H9 (cell line): ENCODE results near the gene KRTAP19-2. TPM values are rescaled to one million over a fixed set of nuclear protein-coding genes. Genes with fewer than 3 reads are reported as not detected.

Experiments used
- DNase-seq: peaks from one replicate; pipeline ENCODE4 v3.0.0-alpha.2; 2017
- H2AFZ ChIP-seq: one replicate; pipeline ENCODE4 v1.6.1; 2013; ENCODE audit warnings: mild to moderate bottlenecking, low read length, control low read depth, moderate library complexity
- H2AK5ac ChIP-seq: 2 replicates; pipeline ENCODE4 v1.6.1; 2013; ENCODE audit warnings: low read length, control low read depth, mixed read lengths; ENCODE audit not compliant: insufficient read length
- H2BK120ac ChIP-seq: one replicate; pipeline ENCODE4 v1.6.1; 2013; ENCODE audit warnings: low read depth, mild to moderate bottlenecking, low read length, control low read depth, inconsistent platforms; ENCODE audit not compliant: poor library complexity, severe bottlenecking
- H2BK12ac ChIP-seq: 2 replicates; pipeline ENCODE4 v1.6.1; 2013; ENCODE audit warnings: low read length, control low read depth, mixed read lengths, low read depth; ENCODE audit not compliant: insufficient read length
- H2BK15ac ChIP-seq: 2 replicates; pipeline ENCODE4 v1.6.1; 2013; ENCODE audit warnings: low read depth, low read length, control low read depth
- H2BK20ac ChIP-seq: one replicate; pipeline ENCODE4 v1.6.1; 2013; ENCODE audit warnings: low read depth, mild to moderate bottlenecking, low read length, control low read depth, inconsistent platforms; ENCODE audit not compliant: poor library complexity, severe bottlenecking
- H2BK5ac ChIP-seq: 2 replicates; pipeline ENCODE4 v1.6.1; 2013; ENCODE audit warnings: low read length, control low read depth, mixed read lengths; ENCODE audit not compliant: insufficient read length
- H3K14ac ChIP-seq: 2 replicates; pipeline ENCODE4 v1.6.1; 2013; ENCODE audit warnings: low read length, control low read depth; ENCODE audit not compliant: insufficient read depth
- H3K18ac ChIP-seq: 2 replicates; pipeline ENCODE4 v1.6.1; 2013; ENCODE audit warnings: low read depth, mild to moderate bottlenecking, mixed read lengths, low read length, control low read depth; ENCODE audit not compliant: insufficient read length
- H3K23ac ChIP-seq: 2 replicates; pipeline ENCODE4 v1.6.1; 2013; ENCODE audit warnings: low read length, control low read depth, mixed read lengths, low read depth; ENCODE audit not compliant: insufficient read length
- H3K23me2 ChIP-seq: 2 replicates; pipeline ENCODE4 v1.6.1; 2013; ENCODE audit warnings: low read depth, mild to moderate bottlenecking, mixed read lengths, low read length, control low read depth; ENCODE audit not compliant: insufficient read length, poor library complexity, severe bottlenecking
- H3K27ac ChIP-seq: 2 replicates; pipeline ENCODE4 v1.5.1; 2013; ENCODE audit warnings: low read length, control low read depth, mixed read lengths, low read depth; ENCODE audit not compliant: insufficient read length
- H3K27me3 ChIP-seq: 2 replicates; pipeline ENCODE4 v1.6.1; 2013; ENCODE audit warnings: low read length, control low read depth, inconsistent platforms; ENCODE audit not compliant: insufficient read depth
- H3K4ac ChIP-seq: 2 replicates; pipeline ENCODE4 v1.6.1; 2013; ENCODE audit warnings: low read depth, mild to moderate bottlenecking, control low read depth, inconsistent platforms, low read length, moderate library complexity
- H3K4me1 ChIP-seq: 2 replicates; pipeline ENCODE4 v1.6.1; 2013; ENCODE audit warnings: low read length, control low read depth, inconsistent platforms; ENCODE audit not compliant: insufficient read depth
- H3K4me2 ChIP-seq: 2 replicates; pipeline ENCODE4 v1.6.1; 2013; ENCODE audit warnings: low read length, control low read depth, mixed read lengths; ENCODE audit not compliant: insufficient read length, insufficient read depth
- H3K56ac ChIP-seq: 2 replicates; pipeline ENCODE4 v1.6.1; 2013; ENCODE audit warnings: low read depth, mild to moderate bottlenecking, mixed read lengths, low read length, control low read depth; ENCODE audit not compliant: insufficient read length
- H3K79me1 ChIP-seq: 2 replicates; pipeline ENCODE4 v1.6.1; 2013; ENCODE audit warnings: low read depth, mild to moderate bottlenecking, moderate library complexity, low read length, control low read depth, inconsistent platforms; ENCODE audit not compliant: insufficient read depth, poor library complexity, severe bottlenecking
- H3K79me2 ChIP-seq: 2 replicates; pipeline ENCODE4 v1.6.1; 2013; ENCODE audit warnings: low read length, control low read depth, inconsistent platforms; ENCODE audit not compliant: insufficient read depth
- H3K9ac ChIP-seq: 2 replicates; pipeline ENCODE4 v1.6.1; 2013; ENCODE audit warnings: low read length, control low read depth, mixed read lengths; ENCODE audit not compliant: insufficient read length; ENCODE audit errors: extremely low read depth
- H3K9me3 ChIP-seq: one replicate; pipeline ENCODE4 v1.6.1; 2013; ENCODE audit warnings: low read depth, low read length, inconsistent platforms; ENCODE audit not compliant: control insufficient read depth
- H3T11ph ChIP-seq: one replicate; pipeline ENCODE4 v1.6.1; 2013; ENCODE audit warnings: mild to moderate bottlenecking, low read length, control low read depth, inconsistent platforms
- H4K20me1 ChIP-seq: one replicate; pipeline ENCODE4 v1.6.1; 2013; ENCODE audit not compliant: control insufficient read depth, insufficient read length, insufficient read depth
- H4K5ac ChIP-seq: 2 replicates; pipeline ENCODE4 v1.6.1; 2013; ENCODE audit warnings: low read depth, mild to moderate bottlenecking, mixed read lengths, low read length, control low read depth; ENCODE audit not compliant: insufficient read length
- H4K8ac ChIP-seq: replicated peaks from 2 replicates; pipeline ENCODE4 v1.6.1; 2013; ENCODE audit warnings: low read length, control low read depth, mixed read lengths, low read depth; ENCODE audit not compliant: insufficient read length
- H4K91ac ChIP-seq: 2 replicates; pipeline ENCODE4 v1.6.1; 2013; ENCODE audit warnings: low read depth, mild to moderate bottlenecking, moderate library complexity, mixed read lengths, low read length, control low read depth; ENCODE audit not compliant: insufficient read length
- H3K27ac Mint-ChIP-seq, 3 experiments: 2 replicates in 2 of 3; 3 replicates in 1 of 3; pipeline ENCODE4 v1.8.0; 2020 to 2021; ENCODE audit warnings: mixed read lengths in 3 of 3, mild to moderate bottlenecking in 1 of 3, moderate library complexity in 1 of 3
- H3K27me3 Mint-ChIP-seq: 2 replicates; pipeline ENCODE4 v1.8.0; 2021; ENCODE audit warnings: low read depth, mild to moderate bottlenecking, moderate library complexity, mixed read lengths
- H3K36me3 Mint-ChIP-seq, 3 experiments: 2 replicates in 2 of 3; 3 replicates in 1 of 3; pipeline ENCODE4 v1.8.0; 2020 to 2021; ENCODE audit warnings: low read depth in 3 of 3, mixed read lengths in 3 of 3; ENCODE audit not compliant: insufficient read depth in 1 of 3
- H3K4me1 Mint-ChIP-seq, 2 experiments: 2 replicates each; pipeline ENCODE4 v1.8.0; 2020; ENCODE audit warnings: mixed read lengths in 2 of 2
- H3K4me3 Mint-ChIP-seq, 2 experiments: 2 replicates in 1 of 2; 3 replicates in 1 of 2; pipeline ENCODE4 v1.8.0; 2020 to 2021; ENCODE audit warnings: mild to moderate bottlenecking in 2 of 2, mixed read lengths in 2 of 2, moderate library complexity in 1 of 2
- H3K9me3 Mint-ChIP-seq, 2 experiments: 2 replicates in 1 of 2; 3 replicates in 1 of 2; pipeline ENCODE4 v1.8.0; 2020; ENCODE audit warnings: mild to moderate bottlenecking in 2 of 2, mixed read lengths in 2 of 2, moderate library complexity in 1 of 2
- WGBS: extraction: QIAGEN DNeasy Blood & Tissue Kit; methylation state at CpG from one replicate; pipeline ENCODE4 v1.1.7; 2013; ENCODE audit warnings: missing lambda C conversion rate, low lambda C conversion rate, mixed read lengths; ENCODE audit not compliant: insufficient read length; ENCODE audit errors: extremely low coverage; 5-methylcytosine and 5-hydroxymethylcytosine counted together
- total RNA-seq: library from RNA; stranded (reverse); gene quantifications from 2 replicates; pipeline ENCODE4 v1.2.1, GENCODE V29; 2021
- TF ChIP-seq, protein P1 (sequence below): fragments of 200-600 bp; sonication (generic); conservative IDR thresholded peaks from 3 replicates; pipeline ENCODE4 v1.8.0; 2021; ENCODE audit warnings: antibody characterized with exemption, mild to moderate bottlenecking

Gene KRTAP19-2
- total RNA-seq, 1 experiment from 2014 or later: not detected

- WGBS: no CpG with 5 or more reads among the region's 7 CpGs
- no peak within 1 kb of the TSS for H2BK12ac ChIP-seq
Observed at GRCh38 chr21:30480145-30480544, 7.1 kb downstream of the KRTAP19-2 start, which contains the start of gene KRTAP19-1. Gene KRTAP19-1 (minus strand): TSS chr21:30480367. CDS start chr21:30480317, 50 bp downstream.

More at GRCh38 chr21:30480145-30480544, 7.1 kb downstream of the KRTAP19-2 start, which contains the start of gene KRTAP19-1:
- no peaks in the 10 kb centered on the region for H3K23me2 ChIP-seq
- H2AFZ ChIP-seq: no peak within 1 kb of the TSS
- no peak within 1 kb of the TSS for H3K4me2 ChIP-seq
- no peak within 1 kb of the TSS for H3K9ac ChIP-seq
- no peak within 1 kb of the TSS for H2BK20ac ChIP-seq
- peaks cover 2 to 3% of the 10 kb centered on the region in 2 experiments; a peak in 1 of 5 replicates for H3K9me3 Mint-ChIP-seq
- H2BK120ac ChIP-seq: no peak within 1 kb of the TSS
- no peak within 1 kb of the TSS for H2BK5ac ChIP-seq
- H3T11ph ChIP-seq: no peak within 1 kb of the TSS
- H4K91ac ChIP-seq: no peak within 1 kb of the TSS
- H3K14ac ChIP-seq: no peak within 1 kb of the TSS
- H3K56ac ChIP-seq: no peak within 1 kb of the TSS
- TF ChIP-seq, protein P1, sequence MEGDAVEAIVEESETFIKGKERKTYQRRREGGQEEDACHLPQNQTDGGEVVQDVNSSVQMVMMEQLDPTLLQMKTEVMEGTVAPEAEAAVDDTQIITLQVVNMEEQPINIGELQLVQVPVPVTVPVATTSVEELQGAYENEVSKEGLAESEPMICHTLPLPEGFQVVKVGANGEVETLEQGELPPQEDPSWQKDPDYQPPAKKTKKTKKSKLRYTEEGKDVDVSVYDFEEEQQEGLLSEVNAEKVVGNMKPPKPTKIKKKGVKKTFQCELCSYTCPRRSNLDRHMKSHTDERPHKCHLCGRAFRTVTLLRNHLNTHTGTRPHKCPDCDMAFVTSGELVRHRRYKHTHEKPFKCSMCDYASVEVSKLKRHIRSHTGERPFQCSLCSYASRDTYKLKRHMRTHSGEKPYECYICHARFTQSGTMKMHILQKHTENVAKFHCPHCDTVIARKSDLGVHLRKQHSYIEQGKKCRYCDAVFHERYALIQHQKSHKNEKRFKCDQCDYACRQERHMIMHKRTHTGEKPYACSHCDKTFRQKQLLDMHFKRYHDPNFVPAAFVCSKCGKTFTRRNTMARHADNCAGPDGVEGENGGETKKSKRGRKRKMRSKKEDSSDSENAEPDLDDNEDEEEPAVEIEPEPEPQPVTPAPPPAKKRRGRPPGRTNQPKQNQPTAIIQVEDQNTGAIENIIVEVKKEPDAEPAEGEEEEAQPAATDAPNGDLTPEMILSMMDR: no peak
- no peak within 1 kb of the TSS for H3K4ac ChIP-seq
- H4K5ac ChIP-seq: no peak within 1 kb of the TSS
- H3K4me3 Mint-ChIP-seq: no peak within 1 kb of the TSS
- H3K27ac Mint-ChIP-seq: peak within 1 kb of the TSS in 1 of 3 experiments; percentile 65; a peak in 1 of 7 replicates
- H3K79me1 ChIP-seq: no peaks in the 10 kb centered on the region
- H3K27ac ChIP-seq: no peak within 1 kb of the TSS
- H3K36me3 Mint-ChIP-seq: peaks cover under 1 to 4% (median 2%) of the 10 kb centered on the region in 3 experiments; a peak in 2 of 7 replicates
- DNase-seq: no peak
- H3K4me1 Mint-ChIP-seq: no peaks in the 10 kb centered on the region
- H3K79me2 ChIP-seq: no peaks in the 10 kb centered on the region
- no peak within 1 kb of the TSS for H3K18ac ChIP-seq
- no peak within 1 kb of the TSS for H2AK5ac ChIP-seq
- no peaks in the 10 kb centered on the region for H3K4me1 ChIP-seq
- H3K23ac ChIP-seq: no peak within 1 kb of the TSS
- H3K27me3 Mint-ChIP-seq: no peaks in the 10 kb centered on the region
- no peaks in the 10 kb centered on the region for H3K27me3 ChIP-seq
- peaks cover under 1% of the 10 kb centered on the region for H3K9me3 ChIP-seq
- H4K20me1 ChIP-seq: no peaks in the 10 kb centered on the region
- H4K8ac ChIP-seq: no peak within 1 kb of the TSS
- no peak within 1 kb of the TSS for H2BK15ac ChIP-seq
